ENCODE measurements around the gene ENPP3.

DNA sequence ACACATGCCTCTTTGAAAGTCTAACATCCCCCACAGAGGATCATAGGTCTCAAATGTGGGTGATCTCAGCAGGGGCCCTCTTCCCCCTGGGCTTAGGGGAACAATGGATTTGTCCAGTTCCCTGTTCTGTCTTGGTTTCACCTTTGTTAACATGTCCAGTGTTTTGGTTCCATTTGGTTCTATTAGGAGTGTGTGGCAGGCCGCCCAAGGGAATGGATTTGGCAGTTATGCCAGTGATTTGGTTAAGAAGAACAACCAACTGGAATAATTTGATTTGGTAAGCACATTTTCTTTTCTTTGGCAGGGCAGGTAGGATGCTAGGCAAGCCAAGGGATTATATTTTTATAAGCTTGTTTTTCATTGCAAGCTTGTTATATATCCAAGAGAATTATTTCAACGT is 142.2 kb downstream of the ENPP3 start:
- TF ChIP-seq, protein P1, sequence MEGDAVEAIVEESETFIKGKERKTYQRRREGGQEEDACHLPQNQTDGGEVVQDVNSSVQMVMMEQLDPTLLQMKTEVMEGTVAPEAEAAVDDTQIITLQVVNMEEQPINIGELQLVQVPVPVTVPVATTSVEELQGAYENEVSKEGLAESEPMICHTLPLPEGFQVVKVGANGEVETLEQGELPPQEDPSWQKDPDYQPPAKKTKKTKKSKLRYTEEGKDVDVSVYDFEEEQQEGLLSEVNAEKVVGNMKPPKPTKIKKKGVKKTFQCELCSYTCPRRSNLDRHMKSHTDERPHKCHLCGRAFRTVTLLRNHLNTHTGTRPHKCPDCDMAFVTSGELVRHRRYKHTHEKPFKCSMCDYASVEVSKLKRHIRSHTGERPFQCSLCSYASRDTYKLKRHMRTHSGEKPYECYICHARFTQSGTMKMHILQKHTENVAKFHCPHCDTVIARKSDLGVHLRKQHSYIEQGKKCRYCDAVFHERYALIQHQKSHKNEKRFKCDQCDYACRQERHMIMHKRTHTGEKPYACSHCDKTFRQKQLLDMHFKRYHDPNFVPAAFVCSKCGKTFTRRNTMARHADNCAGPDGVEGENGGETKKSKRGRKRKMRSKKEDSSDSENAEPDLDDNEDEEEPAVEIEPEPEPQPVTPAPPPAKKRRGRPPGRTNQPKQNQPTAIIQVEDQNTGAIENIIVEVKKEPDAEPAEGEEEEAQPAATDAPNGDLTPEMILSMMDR (conservative IDR thresholded peaks at IDR 0.05 in 1 of 2, IDR thresholded peaks at IDR 0.05 in 1 of 2; ENCODE audit: extremely low read depth in 1 of 2, insufficient read depth in 1 of 2, low read depth in 1 of 2, low read length in 2 of 2) = no peak
- no peak for TF ChIP-seq EZH2 (IDR thresholded peaks at IDR 0.05; ENCODE audit: borderline replicate concordance, low read length)

Measured in mammary epithelial cell (primary cell).